Measurements from ENCODE around the gene SEMA3F. TPM values are rescaled to one million over a fixed set of nuclear protein-coding genes. Genes with fewer than 3 reads are reported as not detected.
A peak's percentile ranks its signal among the peaks of the same experiment; 100 is the strongest.

SEMA3F gene
- total RNA-seq, 1 donor from 2014 or later: 9.4 TPM

DNA sequence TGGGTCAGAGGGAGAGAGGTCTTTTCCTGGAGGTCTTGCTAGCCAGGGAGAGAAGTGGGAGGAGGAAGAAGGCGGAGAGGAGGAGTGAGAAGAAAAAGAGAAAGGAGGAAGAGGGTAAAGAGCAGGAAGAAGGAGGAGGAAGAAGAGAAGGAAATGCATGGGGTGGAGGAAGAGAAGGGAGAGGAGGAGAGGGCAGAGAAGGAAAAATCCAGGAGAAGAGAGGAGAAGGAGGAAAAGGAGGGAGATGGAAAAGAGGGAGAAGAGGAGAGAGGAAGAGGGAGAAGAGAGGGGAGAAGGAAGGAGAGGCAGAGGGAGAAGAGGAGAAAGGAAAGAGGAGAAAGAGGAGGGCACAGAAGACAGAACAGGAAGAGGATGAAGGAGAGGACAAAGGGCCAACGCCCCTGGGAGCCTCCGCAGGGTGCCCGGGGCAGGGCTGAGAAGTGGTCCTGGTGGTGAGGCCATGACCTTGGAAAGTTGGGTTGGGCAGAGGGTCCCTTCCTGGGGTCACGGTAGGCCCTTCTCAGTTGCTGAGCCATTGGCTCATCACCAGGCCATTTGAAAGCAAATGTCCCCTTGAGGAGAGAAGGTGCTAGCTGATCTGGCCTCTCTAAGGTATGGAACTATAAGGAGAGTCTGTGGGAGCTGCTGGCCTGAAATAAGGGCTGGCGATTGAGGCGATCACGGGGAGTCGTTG lies 1.2 kb upstream of the SEMA3F start:
- DNase-seq (ENCODE audit: low spot score in 2 of 2): no peak
- FAIRE-seq: no peak

DNA sequence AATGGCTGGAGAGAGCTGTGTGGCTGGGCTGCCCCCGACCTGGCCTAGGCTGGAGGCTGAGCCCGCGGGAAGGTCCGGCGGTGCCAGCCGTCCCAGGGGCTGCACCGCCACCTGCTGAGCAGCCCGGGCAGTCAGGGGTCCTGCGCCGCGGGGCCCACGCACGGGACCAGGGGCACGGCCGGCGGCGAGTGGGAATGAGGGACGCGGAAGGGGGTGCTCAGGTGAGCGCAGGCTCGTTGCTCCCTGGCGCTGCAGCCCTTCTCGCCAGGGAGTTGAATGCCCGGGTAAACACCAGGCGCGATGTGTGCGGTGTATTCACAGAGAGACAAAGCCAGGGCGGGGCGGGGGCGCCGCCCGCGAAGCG lies 666 bp upstream of the SEMA3F start:
- DNase-seq (ENCODE audit: low spot score in 2 of 2) (no peak), FAIRE-seq (no peak)

DNA sequence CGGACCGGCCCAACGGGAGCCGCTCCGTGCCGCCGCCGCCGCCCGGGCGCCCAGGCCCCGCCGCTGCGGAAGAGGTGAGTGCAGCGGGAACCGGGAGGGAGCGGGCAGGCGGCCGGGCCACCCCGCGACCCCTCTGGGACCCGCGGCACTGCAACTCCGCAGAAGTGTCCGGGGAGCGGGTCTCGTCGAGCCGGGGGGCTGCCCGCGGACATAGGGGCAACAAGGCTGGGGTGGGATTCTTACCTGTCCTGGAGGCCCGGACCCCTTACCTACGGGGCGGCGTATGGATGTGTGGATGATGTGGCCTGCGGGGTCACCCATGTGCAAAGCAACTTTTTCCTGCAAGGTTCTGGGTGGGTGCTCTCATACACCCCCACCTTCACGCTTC lies 361 bp downstream of the SEMA3F start:
- no peak for DNase-seq (ENCODE audit: low spot score in 2 of 2)
- no peak for FAIRE-seq

DNA sequence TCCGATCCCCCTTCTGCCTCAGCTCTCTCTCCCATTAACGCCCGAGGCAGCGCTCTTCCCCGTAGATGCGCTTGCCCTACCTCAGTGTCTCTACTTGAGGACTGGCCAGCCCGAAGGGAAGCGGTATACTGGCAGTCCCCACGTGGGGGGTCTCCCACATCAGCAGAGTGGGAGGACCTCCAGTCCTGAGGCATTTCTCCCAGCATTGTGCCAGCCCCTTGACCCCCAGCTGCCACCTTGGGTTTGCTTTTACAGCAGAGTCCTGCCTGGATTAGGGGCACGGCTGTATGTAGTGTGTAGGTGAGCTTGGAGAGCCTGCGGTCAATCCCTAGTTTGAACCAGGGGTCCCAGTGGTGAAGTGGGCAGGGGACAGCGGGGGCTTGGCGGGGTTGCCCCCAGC lies 767 bp downstream of the SEMA3F start:
- no peak for FAIRE-seq
- no peak for DNase-seq (ENCODE audit: low spot score in 2 of 2)

DNA sequence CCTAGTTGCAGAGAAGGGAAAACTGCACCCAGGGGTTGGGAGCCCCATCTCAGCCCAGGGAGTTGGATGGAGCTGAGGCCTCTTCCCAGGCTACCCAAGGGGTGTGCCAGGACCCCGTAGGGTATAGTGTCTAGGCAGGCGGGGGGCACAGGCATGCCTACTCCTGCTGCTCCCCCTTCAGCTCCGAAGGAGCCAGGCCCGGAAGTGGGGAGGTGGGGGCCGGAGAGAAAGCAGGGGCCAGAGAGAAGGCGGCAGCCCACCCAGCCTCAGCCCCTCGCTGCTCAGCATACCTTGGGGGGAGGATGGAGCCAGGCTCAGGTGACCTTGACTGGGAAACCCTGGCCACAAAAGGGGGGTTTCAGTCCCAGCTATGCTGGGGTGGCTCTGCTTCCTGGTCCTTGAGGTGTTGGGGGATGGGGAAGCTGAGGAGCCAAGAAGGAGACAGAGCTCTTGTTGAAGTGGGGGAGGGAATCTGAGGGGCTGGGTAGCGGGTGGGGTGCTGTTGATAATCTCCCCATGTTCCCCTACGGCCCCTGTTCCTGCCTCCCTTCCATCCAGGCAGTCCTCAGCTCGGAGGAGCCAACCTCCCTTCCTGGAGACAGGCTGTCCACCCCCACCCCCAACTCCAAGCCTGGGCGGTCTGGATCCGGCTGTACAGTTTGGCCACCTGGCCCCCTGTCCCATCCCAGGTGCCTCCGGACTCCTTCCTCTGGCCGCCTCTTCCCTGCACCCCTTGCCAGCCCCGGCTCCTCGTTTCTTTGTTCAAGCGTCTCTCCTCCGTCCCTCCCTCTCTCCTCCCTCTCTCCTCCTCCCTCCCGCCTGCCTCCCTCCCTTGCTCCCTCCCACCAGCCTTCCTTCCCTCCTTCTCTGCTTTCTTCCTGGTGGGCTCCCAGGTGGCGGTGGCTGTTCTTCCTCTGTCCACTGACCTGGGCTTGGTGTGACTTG lies 1.7 kb downstream of the SEMA3F start:
- no peak for FAIRE-seq
- no peak for DNase-seq (ENCODE audit: low spot score in 2 of 2)

DNA sequence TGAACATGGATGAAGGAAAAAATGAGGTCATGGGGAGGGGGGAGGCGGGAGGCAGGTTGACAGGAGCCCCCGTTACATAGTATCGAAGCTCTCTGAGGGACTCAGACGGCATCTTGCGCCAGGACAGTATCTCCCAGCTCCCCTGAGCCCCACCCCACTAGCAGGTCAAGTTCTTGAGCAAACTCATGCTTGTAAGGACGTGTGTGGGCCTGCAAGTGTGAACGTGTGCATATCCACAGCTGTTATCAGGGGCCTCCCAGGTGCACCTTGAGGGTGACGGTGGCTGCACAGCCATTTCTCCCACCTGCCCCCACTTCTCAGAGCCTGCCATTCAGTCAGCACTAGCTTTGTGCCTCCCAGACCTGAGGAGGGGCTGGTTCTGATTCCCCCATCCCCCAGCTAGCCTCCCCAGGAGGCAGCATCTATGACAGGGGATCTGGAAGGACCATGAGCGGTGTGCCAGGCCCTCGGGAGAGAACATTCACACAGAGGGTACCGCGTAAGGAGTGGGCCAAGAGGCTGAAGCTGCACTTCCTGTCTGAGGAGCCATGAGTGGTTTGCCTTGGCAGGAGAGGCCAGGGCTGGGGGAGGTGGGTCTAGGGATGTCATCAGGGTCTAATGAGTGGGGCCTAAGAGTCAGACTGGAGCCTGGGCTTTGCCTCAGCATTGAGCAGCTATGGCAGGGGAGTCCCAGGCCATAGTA lies 2.9 kb downstream of the SEMA3F start:
- no peak for FAIRE-seq
- no peak for DNase-seq (ENCODE audit: low spot score in 2 of 2)

DNA sequence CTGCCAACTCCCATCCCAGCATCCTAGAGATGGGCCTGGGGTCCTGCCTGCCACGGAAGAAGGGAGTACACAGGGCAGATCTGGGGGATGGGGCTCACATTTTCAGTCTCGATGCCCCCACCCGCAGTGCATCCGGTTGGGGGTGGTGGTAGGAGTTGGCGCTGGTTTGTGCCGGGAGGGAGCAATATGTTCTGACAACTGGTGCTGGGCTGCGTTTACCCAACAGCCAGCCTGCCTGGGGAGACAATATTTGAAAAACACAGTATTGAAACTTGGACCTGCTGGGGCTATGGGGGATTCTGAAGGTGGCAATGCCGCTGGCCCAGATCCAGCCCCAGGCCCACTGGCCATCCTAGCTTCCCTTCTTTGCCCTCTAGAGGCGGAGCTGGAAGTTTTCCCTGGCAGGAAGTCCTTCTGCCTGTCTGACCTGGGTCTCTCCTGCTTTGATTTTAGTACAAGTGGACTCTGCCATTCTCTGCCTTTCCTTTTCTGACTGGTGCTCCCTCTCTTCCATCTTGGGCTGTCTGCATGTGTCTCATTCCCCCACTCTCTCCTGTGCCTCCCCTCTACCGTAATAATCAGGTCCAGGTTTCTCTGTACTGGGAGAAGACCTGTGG lies 3.5 kb downstream of the SEMA3F start:
- DNase-seq (ENCODE audit: low spot score in 2 of 2) (no peak), FAIRE-seq (no peak)

DNA sequence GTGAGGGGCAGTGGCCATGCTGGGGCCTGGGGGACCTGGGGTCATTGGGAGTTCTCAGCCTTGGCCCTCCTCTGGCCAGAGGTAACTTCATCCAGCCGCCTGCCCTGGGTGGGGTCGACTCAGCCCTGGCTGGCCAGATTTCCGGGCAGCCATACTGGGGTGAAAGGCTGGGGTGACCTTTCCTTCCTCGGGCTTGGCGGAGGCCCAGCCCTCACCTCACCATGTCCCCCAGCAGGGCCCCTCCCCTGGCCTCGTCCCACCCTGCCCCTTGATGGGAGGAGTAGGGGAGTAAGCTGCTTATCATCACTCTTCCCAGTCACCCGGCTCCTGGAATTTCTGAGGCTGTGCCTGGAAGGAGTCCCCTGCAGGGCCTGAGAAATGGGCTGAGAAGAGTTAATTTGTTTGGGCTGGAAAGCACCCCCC lies 5.4 kb downstream of the SEMA3F start:
- DNase-seq (ENCODE audit: low spot score in 2 of 2): no peak
- no peak for FAIRE-seq

DNA sequence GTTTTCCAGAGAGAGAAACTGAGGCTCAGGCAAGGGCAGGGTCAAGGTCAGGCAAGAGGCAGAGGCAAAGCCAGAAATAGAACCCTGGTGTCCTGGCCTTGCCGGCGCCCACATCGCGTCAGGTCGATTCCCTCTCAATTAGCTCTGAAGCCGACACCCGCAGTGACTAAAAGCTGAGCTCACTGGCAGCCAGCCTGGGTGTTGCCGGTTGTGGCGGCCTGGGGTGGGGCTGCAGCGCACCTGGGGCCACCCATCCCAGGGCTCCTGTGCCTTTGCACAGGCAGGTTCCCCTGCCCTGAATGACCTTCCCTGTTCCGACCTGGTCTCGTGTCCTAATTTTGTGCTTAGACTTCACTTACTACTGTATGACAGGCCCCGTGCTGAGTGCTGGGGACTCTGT lies 6.2 kb downstream of the SEMA3F start:
- FAIRE-seq (no peak), DNase-seq (ENCODE audit: low spot score in 2 of 2) (no peak)

DNA sequence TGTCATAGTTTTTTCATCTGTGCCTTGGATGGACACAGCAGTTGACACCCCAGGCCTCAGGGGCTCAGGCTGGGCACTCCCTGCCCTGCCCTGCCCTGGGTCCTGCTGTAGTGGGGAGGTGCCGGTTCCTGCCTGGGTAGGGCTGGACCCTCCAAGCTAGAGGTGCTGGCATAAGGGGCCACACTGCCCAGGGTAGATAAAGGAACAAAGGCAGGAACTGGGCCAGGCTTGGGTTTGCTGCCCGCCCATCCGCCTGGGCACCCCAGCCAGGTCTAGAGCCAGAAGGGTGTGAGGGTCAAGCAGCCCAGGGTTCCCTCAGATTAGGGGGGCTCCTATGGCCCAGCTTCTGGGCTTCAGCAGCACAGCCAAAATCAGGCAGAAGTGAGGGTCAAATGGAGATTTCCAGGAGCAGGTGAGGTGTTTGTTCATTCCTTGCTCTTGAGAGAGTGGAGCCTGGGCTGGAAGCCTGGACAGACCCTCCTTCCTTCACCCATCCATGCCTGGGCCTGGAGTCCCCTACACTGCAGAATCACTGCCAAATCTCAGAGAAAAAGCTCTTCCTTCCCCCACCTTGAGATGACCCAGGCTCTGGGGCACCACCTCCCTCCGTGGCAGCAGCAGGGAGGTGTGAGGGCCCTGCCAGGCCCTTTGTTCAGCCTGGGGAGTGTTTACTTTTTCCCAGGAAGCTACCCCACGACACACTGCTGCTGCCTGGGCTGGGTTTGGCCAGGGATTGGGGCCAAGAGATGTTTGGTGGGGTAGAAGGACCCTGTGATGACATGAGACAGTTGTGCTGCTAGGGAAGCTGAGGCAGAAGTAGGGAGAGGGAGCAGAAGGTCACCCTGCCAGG lies 7.1 kb downstream of the SEMA3F start:
- DNase-seq (ENCODE audit: low spot score in 2 of 2) (no peak), FAIRE-seq (no peak)

DNA sequence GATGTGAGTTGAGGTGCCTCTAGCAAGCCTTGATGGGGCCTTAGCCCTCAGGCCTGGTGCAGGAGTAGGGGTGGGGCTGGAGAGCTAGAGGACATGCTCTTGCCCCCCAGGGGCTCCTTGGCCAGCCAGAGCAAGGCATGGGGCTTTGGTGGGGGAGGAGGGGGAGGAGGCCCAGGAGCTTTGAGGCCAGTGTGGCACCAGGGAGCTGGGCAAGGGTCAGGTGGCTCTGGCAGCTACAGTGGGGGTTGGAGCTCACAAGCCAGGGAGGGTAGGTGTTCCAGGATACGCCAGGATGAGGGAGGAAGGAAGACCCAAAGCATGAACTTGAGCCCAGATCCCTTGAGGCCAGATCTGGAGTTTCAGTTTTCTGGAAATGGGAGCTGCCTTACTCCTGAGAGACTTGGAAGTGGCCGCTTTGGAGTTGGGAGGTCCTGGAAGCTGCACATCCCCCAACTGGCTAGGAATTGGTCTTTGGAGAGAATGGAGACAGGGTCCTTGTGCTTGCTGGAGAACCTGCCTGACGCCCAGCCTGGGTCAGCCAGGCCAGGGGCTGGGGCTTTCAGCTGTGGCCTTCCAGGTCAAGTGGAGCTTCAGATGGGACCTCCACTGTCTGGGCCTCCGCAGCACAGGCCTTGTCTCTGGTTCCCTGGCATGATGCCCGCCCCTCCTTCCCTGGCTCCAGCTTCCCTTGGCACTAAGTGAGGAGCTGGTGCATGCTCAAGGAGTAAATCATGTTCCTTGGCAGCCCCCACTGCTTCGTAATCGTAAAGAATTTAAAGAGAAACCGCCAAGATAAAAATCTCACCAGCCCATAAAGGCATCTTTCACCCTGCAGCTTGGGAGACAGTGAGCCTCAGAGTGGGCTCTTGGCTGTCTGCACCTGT lies 8.7 kb downstream of the SEMA3F start:
- no peak for FAIRE-seq
- DNase-seq (ENCODE audit: low spot score in 2 of 2): peak in 1 of 2 donors; percentile 66

DNA sequence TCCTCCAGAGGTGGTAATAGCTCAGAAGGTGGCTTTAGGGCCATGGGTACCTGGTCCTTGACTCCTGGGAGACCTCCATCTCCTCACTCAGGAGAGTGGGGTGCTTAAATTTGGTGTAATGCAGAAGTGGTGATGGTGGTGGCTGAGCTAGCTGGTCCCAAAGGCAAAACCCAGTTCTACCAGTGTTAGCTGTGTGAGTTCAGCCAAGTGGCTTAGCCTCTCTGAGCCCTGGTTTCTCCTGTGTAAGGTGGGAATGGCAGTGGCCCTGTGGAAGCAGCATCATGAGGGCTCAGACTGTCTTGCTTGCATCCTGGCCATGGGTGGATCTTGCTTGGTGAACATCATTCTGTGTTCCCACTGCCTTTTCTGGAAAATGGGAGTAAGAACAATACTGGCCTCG lies 9.4 kb downstream of the SEMA3F start:
- no peak for FAIRE-seq
- DNase-seq (ENCODE audit: low spot score in 2 of 2): no peak

DNA sequence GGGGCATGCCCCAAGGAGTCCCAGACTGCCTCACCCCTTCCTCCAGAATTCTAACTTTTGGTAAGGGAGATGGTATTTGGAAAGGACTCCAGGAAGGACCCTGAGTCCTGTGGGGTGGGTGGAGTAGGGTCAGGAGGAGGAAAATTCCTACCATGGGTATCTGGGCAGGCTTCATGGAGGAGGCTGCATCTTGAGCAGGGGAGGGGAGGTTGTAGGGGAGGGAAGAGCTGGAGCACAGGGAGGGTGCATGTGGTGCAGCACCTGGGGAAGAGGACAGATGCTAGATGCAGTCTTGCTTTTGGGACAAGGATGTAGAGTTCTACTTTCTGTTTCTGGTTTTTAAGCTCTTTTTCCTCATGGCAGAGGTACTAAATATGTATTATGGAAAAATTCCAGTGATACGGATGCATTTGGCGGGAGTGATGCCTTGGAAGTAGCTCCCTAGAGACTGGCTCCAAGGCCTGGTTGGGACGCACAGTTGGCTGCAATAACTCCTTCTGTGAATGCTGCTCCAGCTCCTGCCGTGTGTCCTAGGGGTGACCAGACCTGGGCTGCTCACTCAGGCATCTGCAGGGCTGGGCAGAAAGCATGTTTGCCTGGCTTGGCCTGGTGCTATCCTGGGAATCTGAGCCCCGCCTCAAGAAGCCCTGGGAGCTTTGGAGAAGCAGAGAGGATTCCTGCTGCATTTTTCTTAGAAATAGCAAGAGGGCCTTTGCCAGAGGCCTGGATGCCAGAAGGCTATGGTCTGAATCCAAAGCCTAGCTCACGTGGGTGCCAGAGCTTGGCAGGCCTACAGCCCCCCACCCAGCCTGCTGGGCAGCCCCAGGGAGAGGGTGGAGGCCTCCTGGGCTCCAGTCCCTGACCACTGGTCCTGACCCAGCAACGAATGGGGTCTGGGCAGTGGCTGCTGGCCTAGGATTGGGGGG lies 10.1 kb downstream of the SEMA3F start:
- FAIRE-seq (no peak), DNase-seq (ENCODE audit: low spot score in 2 of 2) (peak in 1 of 2 donors; percentile 52)

DNA sequence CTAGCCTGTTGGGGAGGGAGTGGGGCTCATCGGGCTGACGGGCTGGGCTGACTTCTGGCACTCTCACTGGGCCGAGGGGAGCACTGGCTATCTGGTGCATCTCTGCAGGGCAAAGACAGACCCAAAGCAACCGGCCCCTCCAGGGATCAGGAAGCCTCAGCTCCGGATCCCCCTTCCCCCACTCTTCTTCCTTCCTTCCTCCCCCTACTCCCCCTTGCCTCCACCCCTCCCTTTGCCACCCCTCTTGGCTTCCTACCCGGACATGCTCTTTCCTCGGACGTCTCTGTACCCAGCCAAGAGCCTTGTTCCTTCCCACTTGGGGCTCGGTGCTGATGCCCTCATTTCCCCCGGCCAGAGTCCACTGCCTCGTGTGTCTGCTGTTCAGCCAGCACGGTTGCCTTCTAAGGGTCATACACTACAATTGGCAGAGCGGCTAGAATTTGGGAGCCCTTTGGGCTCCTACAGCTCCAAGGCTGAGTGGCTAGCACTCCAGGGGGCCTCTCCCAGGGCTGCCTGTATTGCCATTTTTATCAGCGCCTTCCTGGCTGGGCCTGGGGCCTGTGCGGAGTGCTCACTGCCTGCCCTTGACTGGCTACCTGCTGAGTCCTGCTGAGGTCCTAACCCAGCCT lies 10.9 kb downstream of the SEMA3F start:
- FAIRE-seq (no peak), DNase-seq (ENCODE audit: low spot score in 2 of 2) (no peak)

DNA sequence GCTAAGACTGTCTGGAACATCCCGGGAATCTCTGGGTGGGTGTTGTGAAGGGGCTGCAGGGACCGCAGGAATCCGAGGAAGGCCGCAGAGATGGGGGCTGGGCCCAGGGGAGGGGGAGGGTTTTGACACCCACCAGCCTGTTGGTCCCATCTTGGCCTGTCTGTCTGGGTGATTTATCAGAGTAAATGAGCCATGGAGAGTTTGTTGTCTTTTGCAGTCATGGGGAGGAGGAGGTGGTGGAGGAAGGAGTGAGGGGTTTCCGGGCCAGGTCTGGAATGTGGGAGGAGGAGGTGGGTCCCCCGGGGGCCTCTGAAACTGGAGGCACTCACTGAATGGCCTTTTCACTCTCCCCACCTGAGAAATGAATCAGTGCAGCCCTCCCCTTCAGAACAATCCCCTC lies 11.5 kb downstream of the SEMA3F start:
- FAIRE-seq (no peak), DNase-seq (ENCODE audit: low spot score in 2 of 2) (no peak)

DNA sequence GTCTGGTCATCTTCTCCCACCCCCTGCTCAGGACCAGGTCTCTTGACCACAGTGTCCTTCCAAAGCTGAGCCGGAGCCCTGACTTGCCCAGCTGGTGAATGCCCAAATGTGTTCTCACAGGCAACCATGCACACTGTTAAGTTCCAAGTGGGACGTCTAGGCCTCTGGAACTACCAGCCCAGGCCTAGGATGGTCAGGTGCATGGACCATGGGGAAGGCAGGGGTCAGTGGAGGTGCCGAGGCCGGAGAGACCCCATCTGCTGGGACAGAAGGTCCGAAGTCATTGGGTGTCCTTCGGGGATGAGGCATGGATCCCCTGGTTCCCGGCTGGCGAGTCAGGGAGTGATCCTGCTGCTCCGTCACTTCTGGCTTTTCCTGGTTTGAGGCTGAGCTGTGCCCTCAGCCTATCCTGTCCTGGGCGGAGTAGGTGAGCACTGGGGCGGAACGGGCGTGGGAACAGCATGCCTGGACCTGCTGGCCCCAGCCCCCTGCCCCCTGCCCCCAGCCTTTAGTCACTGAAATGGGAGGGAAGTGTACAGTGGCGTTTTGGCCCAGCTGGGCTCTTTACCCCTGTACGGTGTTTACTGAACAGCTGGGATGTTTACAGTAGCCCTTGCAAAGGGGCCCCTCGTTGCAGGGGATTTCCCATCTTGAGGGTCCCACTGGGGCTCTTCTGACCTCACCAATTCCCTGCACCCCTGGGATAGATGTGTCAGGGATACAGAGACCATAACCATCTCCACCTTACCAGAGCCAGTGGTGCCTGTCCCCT lies 12.1 kb downstream of the SEMA3F start:
- DNase-seq (ENCODE audit: low spot score in 2 of 2) (no peak), FAIRE-seq (no peak)

DNA sequence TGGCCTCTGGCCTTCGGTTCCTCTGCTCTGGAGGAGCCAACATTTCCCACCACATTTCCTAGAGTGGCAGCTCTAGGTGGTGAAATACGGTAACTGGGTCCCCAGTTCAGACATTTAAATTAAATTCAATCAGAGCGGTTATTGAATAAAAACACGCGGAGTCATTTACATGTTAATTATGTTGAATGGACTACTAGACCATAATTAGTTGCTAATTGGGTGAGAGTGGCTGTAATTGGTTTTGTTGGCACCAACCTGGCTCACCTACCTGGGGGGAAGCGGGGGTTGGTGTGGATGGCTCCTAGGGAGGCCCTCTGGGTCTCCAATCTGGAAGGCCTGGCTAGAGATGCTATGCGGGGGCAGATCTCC lies 12.7 kb downstream of the SEMA3F start:
- DNase-seq (ENCODE audit: low spot score in 2 of 2) (no peak), FAIRE-seq (no peak)

Measured in frontal cortex (tissue), 4 donors.